ENCODE results near the gene SNX24.

SNX24 gene

DNA sequence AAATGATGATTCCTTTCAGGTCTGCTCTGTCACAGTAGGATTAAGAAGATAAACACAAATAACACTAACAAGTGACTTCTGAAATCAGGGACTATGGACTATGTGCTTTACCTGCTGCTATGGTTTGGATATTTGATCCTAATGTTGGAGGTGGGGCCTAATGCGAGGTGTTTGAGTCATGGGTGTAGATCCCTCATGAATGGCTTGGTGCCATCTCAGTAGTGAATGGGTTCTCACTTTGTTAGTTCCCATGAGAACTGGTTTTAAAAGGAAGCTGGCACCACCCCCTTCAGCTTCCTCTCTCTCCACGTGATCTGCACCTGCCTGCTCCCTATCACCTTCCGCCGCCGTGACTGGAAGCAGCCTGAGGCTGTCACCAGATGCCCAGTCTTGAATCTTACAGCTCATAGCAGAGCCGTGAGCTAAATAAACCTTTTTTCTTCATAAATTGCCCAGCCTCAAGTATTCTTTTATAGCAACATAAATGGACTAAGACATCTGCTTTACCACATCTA is 187.8 kb downstream of the SNX24 start:
- DNase-seq, result no peak

DNA sequence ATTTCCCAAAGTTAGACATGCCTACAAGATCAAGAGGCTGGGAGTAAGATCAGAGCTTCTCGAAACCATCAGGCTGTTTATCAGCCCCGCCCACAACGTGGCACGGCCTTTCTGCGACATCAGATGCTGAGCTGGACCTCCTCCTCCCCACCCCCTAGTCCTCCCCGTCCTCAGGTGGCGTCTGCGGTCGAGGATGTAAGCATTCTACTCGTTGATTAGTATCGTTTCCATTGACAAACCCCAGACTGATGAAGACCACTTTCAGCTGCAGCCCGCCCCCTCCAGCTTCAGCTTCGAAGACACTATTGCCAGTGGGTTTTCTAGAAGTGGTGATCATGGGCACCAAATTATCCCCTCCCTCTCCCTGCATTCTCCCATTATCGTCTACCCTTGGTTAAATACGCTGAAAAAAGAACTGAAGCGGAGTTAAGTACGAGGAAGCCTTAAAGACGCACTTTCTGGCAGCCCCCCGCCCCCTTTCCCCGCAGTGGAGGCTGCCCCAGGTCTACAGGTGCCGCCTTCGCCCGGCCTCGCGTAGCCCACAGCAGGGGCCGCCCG is 190.0 kb downstream of the SNX24 start:
- no peak for DNase-seq

DNA sequence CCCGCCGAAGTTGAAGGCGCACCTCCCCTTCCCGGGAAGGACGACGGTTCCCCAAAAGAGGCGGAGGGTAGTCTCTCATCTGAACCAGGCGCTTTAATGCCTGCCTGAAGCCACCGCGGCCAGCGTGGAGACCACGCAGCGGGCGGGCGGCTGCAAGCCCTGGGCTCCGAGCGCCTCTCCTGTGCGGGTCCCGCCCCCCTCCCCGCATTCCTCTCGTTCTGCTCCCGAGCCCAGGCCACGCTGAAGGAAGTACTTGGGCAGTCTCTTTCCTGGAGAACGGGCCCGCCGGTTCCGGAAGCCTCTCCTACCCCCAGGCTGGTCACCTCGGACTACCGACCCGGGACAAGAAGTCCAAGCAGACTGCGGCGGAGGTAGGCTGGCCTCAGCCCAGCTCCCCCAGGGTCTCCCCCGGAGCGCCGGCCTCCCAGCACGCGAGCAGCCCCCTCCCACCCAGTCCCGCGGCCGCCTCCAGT is 190.5 kb downstream of the SNX24 start:
- DNase-seq, result peak; percentile 34

DNA sequence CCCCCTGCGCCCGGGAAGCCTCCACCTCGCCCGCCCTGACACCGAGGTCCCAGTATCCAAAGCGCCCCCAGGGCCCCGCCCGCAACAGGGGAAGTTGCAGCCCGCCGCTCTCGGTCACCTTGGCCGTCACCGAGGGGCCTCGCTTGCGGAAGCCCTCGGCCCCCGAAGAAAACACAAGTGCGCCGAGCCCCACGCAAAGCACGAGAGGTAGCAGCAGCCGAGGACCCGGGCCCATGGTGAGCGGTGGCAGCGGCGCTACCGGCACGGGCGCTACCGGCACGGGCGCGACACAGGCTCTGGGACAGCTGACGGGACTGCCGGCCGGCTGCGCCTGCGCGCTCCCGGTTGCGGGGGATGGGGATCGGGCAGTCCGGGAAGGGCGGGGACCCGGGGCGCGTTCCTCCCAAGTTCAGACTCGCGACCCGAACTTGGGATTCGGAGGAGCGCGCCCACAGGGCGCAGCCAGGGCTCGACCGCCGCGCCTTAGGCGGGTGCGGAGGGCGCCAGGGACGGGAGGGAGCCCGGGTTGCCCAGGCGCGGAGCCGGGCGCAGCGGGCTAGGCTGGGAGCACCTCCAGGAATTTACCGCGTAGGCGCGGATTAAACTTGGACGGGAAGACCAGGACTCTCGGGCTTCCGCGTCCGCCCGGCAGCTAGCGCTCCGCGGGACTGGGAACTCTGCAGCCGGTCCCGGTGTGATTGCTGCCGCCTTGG is 191.1 kb downstream of the SNX24 start, which contains the start of gene PPIC:
Gene PPIC, minus strand, starts transcription at position 335 of the 713 bp plus-strand sequence. Its CDS starts 100 bp downstream, at position 235.
- peak; percentile 69 for DNase-seq

DNA sequence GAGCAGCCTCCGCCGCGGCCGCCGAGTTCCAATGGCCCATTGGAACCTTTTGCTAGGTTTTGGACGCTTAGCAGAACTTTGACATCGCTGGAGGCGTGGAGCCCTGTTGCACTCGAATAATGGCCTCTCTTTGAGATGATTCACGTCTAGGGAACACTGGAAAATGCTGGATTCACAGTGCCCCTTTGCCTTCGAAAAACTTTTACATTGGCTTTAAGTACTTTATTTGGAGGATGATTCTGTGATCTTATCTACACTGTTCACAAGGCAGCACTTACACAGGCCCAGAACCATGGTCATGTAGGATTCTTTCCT is 191.6 kb downstream of the SNX24 start:
- DNase-seq, result peak; percentile 65

DNA sequence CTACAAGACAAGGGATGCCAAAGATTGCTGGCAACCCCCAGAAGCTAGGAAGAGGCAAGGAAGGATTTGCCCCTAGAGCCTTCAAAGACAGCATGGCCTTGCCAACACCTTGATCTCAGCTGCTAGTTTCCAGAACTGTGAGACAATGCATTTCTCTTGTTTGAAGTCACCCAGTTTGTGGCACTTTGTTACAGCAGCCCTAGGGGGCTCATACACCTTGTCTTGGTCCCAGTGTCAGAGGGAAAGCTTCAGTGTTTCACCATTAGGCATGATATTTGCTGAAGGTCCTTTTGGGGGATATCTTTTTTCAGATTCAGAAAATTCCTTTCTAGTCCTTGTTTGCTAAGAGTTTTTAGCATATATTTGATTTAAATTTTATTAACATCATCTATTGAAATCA is 194.3 kb downstream of the SNX24 start:
- DNase-seq, result no peak

DNA sequence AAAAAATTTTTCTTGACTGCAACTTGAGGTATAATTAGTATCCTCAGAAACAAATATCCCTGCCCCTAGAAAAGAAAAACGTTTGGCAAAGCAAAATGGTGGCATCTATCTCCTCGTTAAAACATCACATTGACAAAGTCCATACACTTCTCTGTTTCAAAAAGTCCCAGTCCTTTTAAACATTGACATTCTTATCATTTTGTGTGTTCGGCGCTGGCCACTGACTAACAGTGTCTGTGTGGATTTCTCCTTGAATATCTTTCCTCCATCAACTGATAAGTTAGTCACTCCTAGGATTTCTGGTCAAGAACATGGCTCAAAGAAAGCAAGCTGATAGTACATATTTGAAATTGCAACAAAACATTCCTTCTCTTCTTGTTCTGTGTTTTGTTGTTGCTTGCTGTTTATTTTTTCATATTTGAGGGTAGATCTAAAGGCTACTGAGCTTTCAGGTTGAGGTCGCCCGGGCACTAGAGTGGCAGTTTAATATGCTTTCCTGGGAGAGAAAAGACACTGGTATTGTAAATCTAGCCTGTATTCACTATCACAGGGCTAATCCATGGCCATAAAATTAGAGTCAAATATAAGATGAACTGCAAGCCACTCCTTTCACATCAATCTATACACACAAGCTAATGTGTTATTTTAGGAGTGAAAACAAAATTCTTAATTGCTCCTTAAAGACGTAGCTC is 199.7 kb downstream of the SNX24 start:
- no peak for DNase-seq

DNA sequence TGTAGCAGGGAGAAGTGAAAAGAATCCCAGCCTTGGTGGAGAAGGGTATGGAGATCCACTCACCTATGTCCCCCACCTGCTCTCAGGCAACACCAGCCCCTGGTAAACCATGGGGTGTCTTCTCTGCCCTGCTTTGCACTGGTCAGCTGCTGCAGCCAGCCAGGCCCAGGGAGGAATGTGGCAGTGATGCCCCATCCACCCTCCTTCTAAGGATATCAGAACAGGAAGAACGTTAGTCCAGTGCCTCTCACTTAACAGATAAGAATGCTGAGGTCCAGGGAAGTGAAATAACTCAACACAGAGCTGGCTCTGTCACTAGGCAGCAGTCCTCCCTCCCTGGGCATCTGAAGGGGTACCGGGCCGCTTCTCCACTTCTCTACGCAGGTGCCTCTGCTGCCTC is 200.8 kb downstream of the SNX24 start:
- no peak for DNase-seq

DNA sequence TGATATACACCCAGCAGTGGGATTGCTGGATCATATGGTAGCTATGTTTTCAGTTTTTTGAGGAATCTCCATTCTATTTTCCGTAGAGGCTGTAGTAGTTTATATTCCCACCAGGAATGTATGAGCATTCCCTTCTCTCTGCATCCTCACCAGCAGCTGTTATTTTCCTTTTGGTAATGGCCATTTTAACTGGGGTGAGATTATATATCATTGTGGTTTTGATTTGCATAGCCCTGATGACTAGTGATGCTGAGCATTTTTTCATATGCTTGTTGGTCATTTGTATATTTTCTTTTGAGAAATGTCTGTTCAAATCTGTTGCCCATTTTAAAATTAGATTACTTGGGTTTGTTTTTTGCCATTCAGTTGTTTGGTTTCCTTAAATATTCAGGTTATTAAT is 202.3 kb downstream of the SNX24 start:
- no peak for DNase-seq

DNA sequence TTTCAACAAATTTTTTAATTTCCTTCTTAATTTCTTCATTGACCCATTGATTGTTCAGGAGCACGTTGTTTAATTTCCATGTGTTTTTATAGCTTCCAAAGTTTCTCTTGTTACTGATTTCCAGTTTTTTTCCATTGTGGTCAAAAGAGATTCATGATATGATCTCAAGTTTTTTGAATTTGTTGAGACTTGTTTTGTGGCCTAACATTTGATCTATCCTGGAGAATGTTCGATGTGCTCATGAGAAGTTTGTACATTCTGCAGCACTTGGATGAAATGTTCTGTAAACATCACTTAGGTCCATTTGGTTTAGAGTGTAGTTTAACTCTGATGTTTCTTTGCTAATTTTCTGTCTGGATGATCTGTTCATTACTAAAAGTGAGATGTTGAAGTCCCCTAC is 205.8 kb downstream of the SNX24 start:
- no peak for DNase-seq

All from DMS 273 treated with DMSO at 0.1 percent for 48 hours (cell line).